Mesendoderm (in vitro differentiated cells): Measurements from ENCODE around the gene COPE.

Experiments
- DNase-seq: peaks from one replicate; pipeline ENCODE4 v3.0.0; 2013
- H2AK5ac ChIP-seq: 2 replicates; pipeline ENCODE4 v1.6.1; 2013; ENCODE audit warnings: low read length, inconsistent platforms
- H2BK120ac ChIP-seq: 2 replicates; pipeline ENCODE4 v1.6.1; 2013; ENCODE audit warnings: low read depth, mild to moderate bottlenecking, low read length, moderate library complexity, mixed read lengths
- H2BK15ac ChIP-seq: replicated peaks from 2 replicates; pipeline ENCODE4 v1.6.1; 2013; ENCODE audit warnings: low read depth, mild to moderate bottlenecking, moderate library complexity
- H2BK5ac ChIP-seq: 2 replicates; pipeline ENCODE4 v1.6.1; 2013; ENCODE audit warnings: low read length, inconsistent platforms
- H3K18ac ChIP-seq: 2 replicates; pipeline ENCODE4 v1.6.1; 2013; ENCODE audit warnings: mild to moderate bottlenecking, low read length, mixed read lengths
- H3K23ac ChIP-seq: one replicate; pipeline ENCODE4 v1.6.1; 2013; ENCODE audit warnings: low read length
- H3K27ac ChIP-seq: 2 replicates; pipeline ENCODE4 v1.5.1; 2013; ENCODE audit warnings: low read depth, mild to moderate bottlenecking, inconsistent platforms, low read length, moderate library complexity
- H3K27me3 ChIP-seq: 2 replicates; pipeline ENCODE4 v1.6.1; 2013; ENCODE audit warnings: low read length, control low read depth, mild to moderate bottlenecking, inconsistent platforms; ENCODE audit not compliant: insufficient read depth, poor library complexity
- H3K36me3 ChIP-seq: 2 replicates; pipeline ENCODE4 v1.6.1; 2013; ENCODE audit warnings: low read length, inconsistent platforms; ENCODE audit not compliant: control insufficient read depth, insufficient read depth
- H3K4ac ChIP-seq: one replicate; pipeline ENCODE4 v1.6.1; 2013; ENCODE audit warnings: low read depth, mild to moderate bottlenecking, low read length, moderate library complexity
- H3K4me1 ChIP-seq: 2 replicates; pipeline ENCODE4 v1.6.1; 2013; ENCODE audit warnings: low read depth, low read length, inconsistent platforms; ENCODE audit not compliant: control insufficient read depth
- H3K4me2 ChIP-seq: 2 replicates; pipeline ENCODE4 v1.6.1; 2013; ENCODE audit warnings: low read length
- H3K4me3 ChIP-seq: 2 replicates; pipeline ENCODE4 v1.5.1; 2013; ENCODE audit warnings: mild to moderate bottlenecking, low read length
- H3K56ac ChIP-seq: one replicate; pipeline ENCODE4 v1.6.1; 2013; ENCODE audit warnings: low read length
- H3K79me1 ChIP-seq: 2 replicates; pipeline ENCODE4 v1.6.1; 2013; ENCODE audit warnings: low read length, inconsistent platforms
- H3K79me2 ChIP-seq: 2 replicates; pipeline ENCODE4 v1.6.1; 2013; ENCODE audit warnings: mild to moderate bottlenecking, low read length; ENCODE audit not compliant: control insufficient read depth, insufficient read depth
- H3K9ac ChIP-seq: 2 replicates; pipeline ENCODE4 v1.6.1; 2013; ENCODE audit warnings: low read length, inconsistent platforms
- H4K5ac ChIP-seq: one replicate; pipeline ENCODE4 v1.6.1; 2013; ENCODE audit warnings: low read length
- H4K8ac ChIP-seq: one replicate; pipeline ENCODE4 v1.6.1; 2013; ENCODE audit warnings: low read depth, mild to moderate bottlenecking, control low read depth, low read length, moderate library complexity
- WGBS: extraction: QIAGEN DNeasy Blood & Tissue Kit; methylation state at CpG from one replicate; pipeline ENCODE4 v1.1.7; 2013; ENCODE audit warnings: low lambda C conversion rate, missing lambda C conversion rate; ENCODE audit not compliant: insufficient coverage; ENCODE audit errors: extremely low coverage; 5-methylcytosine and 5-hydroxymethylcytosine counted together

The COPE gene

DNA sequence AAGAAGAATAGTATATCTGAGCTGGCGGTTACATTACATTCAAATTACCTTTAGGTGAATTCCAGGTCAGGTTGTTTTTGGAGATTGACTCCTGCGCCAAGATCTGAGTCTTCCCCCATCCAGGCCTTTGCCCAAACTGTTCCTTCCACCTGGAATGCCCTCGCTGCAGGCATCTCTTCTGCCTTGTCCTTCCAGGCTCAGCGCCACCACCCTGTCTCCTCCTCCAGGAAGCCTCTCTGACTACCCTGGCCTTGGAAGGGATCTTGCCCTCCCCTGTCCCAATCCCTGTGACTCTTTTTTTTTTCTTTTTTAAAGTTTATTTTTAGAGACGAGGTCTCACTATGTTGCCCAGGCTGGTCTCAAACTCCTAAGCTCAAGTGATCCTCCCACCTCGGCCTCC, 23.5 kb upstream of the COPE start:
- Histone ChIP-seq H3K27me3 (peaks cover 5% of the 10 kb centered on the region), H4K5ac (no peak overlapping the region), H3K18ac (no peak overlapping the region), H3K4me2 (no peak overlapping the region), H3K79me1 (no peaks in the 10 kb centered on the region), H3K4ac (no peak overlapping the region), H2AK5ac (no peak overlapping the region), H3K56ac (no peak overlapping the region), H2BK15ac (no peak overlapping the region), H3K9ac (no peak overlapping the region), H4K8ac (no peak overlapping the region), H3K4me1 (no peaks in the 10 kb centered on the region), H3K23ac (no peak overlapping the region), H3K79me2 (no peaks in the 10 kb centered on the region), H2BK120ac (no peak overlapping the region), H3K36me3 (no peaks in the 10 kb centered on the region), H2BK5ac (no peak overlapping the region), H3K27ac (no peak overlapping the region), H3K4me3 (no peak overlapping the region)
- DNase-seq = no peak
- no CpG with 5 or more reads among the region's 6 CpGs for WGBS

DNA sequence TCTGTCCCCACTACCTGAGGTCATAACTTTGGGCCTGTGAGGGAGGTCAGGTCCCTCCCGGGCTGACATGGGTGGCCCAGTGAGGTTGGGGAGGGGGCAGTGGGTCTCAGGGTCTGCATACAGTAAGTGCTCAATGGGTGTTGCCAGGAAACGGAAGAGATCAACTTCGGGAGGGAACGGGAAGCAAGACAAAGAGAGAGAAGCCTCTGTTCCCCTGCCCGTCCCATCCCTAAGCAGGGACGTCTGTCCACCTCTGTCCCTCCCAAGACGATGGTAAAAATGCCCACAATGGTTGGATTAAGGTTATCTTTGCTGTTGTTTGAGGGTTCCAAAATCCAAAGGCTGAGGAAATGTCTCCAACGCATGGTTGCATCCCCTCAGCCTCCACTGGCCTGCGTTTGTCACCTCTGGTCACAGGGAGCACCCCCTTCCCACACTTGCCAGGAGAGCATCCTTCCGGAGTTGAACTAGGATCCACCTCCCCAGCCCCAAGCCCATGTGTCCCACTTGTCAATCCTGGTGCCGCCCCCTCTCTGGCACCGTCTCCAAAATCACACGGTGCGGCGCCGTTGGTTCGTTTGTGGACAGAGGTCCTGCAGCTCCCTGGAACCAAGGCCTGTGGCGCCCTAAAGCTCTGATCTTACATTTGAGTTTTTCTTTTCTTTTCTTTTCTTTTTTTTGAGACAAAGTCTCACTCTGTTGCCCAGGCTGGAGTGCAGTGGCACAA, 22.6 kb upstream of the COPE start:
- Histone ChIP-seq H3K79me2 (no peaks in the 10 kb centered on the region), H4K5ac (no peak overlapping the region), H3K4me3 (no peak overlapping the region), H3K36me3 (no peaks in the 10 kb centered on the region), H3K18ac (no peak overlapping the region), H2BK15ac (no peak overlapping the region), H3K27ac (no peak overlapping the region), H4K8ac (no peak overlapping the region), H3K4me1 (no peaks in the 10 kb centered on the region), H2AK5ac (no peak overlapping the region), H3K9ac (no peak overlapping the region), H3K23ac (no peak overlapping the region), H3K27me3 (peaks cover 5% of the 10 kb centered on the region), H3K79me1 (no peaks in the 10 kb centered on the region), H3K4me2 (peak overlapping the region; percentile 16), H3K56ac (no peak overlapping the region), H2BK120ac (no peak overlapping the region), H2BK5ac (no peak overlapping the region), H3K4ac (no peak overlapping the region)
- no peak for DNase-seq
- WGBS = no CpG with 5 or more reads among the region's 18 CpGs

DNA sequence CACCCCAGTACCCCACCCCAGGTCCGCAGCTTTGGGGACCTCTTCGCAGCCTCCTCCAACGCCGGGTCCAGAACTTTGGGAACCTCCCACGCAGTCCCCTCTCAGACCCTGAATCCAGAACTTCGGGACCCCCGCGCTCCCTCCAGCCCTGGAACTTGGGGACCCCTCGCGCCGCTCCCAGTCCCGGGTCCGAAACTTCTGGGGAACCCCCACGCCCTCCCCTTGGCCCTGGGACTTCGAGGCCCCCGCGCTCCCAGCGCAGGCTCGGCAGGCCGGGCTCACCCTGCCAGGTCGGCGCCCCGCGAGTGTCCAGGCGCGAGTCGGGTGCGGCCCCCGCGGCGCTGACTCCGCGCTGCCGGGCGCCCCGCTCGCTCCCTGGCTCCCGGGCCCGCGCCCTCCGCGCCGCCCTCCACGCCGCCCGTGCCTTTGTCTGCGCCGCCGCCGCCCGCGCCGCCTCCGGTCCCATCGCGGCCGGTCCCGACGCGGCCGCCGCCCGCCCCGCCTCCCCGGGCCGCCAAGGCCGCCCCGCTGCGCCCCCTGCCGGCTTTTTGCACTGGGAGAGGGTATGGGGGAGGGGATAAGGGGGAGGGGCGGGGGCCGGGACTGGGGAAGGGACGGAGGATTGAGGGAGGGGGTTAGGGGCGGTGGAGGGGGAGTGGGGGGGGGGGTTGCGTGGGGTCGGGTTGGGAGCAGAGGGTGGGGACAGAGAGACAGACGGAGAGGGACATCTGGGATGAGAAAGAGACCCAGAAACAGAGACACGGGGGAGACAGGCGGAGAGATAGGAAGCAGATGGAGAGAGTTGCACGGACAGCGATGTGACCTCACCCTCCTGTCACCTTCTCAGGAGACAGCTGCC, 21.8 kb upstream of the COPE start, which contains the start of gene HOMER3:
TSS of gene HOMER3 (minus strand) at position 449 of the 859 bp plus-strand sequence. CDS start 2,235 bp downstream, outside the sequence.
- H2BK15ac ChIP-seq = no peak within 1 kb of the TSS

DNA sequence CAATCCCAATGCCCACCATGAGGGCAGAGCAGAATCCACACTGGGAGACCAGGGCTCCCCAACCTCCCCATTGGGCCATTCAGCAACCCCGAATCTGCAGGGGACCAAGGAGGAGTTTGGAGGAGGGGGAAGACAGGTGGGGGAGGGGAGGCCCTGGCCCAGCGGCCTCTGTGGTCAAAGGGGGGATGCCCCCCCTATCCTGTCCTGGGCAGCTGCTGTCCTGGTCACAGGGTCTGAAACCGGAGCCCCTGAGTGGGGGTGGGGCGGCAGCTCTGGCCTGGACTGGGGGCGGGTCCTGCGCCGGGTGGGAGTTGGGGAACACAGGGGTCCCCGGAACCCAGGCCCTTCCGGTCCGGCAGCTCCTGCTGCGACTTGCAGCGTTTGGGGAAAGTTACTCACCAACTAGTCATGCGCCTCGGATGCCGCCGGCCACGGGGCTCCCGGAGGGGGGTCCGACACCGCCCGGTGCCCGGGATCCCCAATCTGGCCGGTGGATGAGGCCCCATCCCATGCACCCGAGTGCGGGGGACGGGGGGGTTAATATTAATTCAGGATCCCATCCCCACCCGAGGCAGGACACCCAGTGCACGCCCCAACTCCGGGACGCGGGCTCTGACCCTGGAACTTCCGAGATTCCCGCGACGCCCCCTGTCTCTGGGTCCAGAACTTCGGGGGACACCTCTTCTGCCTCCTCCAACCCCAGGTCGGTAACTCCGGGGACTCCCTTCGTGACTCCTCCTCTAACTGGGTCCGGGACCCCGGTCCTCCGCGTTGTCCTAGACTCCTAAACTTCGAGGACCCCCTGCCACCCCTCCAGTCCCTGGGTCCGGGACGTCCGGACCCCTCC, 21.0 kb upstream of the COPE start:
- Histone ChIP-seq H3K4ac (peak overlapping the region; percentile 96), H3K79me2 (no peaks in the 10 kb centered on the region), H3K9ac (peak overlapping the region; percentile 63), H4K8ac (no peak overlapping the region), H4K5ac (no peak overlapping the region), H3K27ac (no peak overlapping the region), H2BK15ac (no peak overlapping the region), H3K4me2 (peak overlapping the region; percentile 54), H3K18ac (peak overlapping the region; percentile 91), H2AK5ac (no peak overlapping the region), H3K27me3 (peaks cover 5% of the 10 kb centered on the region), H2BK120ac (no peak overlapping the region), H3K23ac (peak overlapping the region; percentile 89), H3K79me1 (no peaks in the 10 kb centered on the region), H3K4me1 (no peaks in the 10 kb centered on the region), H3K36me3 (no peaks in the 10 kb centered on the region), H3K56ac (peak overlapping the region; percentile 85), H2BK5ac (no peak overlapping the region), H3K4me3 (peak overlapping the region; percentile 34)
- no CpG with 5 or more reads among the region's 47 CpGs for WGBS
- DNase-seq = no peak

More for the DNA sequence above, 21.8 kb upstream of the COPE start, which contains the start of gene HOMER3:
- Histone ChIP-seq H3K4me2 (peak within 1 kb of the TSS; percentile 54), H3K4me1 (no peaks in the 10 kb centered on the region), H4K5ac (no peak within 1 kb of the TSS), H3K18ac (peak within 1 kb of the TSS; percentile 91), H3K36me3 (no peaks in the 10 kb centered on the region), H3K27me3 (peaks cover 5% of the 10 kb centered on the region), H3K27ac (no peak within 1 kb of the TSS), H4K8ac (no peak within 1 kb of the TSS), H3K79me2 (no peaks in the 10 kb centered on the region), H3K79me1 (no peaks in the 10 kb centered on the region), H3K23ac (no peak within 1 kb of the TSS), H3K4me3 (peak within 1 kb of the TSS; percentile 34), H2AK5ac (no peak within 1 kb of the TSS), H2BK5ac (no peak within 1 kb of the TSS), H3K9ac (peak within 1 kb of the TSS; percentile 63), H3K56ac (peak within 1 kb of the TSS; percentile 85), H3K4ac (peak within 1 kb of the TSS; percentile 96), H2BK120ac (peak within 1 kb of the TSS; percentile 54)
- WGBS = no CpG with 5 or more reads among the region's 81 CpGs
- DNase-seq = peak; percentile 53

DNA sequence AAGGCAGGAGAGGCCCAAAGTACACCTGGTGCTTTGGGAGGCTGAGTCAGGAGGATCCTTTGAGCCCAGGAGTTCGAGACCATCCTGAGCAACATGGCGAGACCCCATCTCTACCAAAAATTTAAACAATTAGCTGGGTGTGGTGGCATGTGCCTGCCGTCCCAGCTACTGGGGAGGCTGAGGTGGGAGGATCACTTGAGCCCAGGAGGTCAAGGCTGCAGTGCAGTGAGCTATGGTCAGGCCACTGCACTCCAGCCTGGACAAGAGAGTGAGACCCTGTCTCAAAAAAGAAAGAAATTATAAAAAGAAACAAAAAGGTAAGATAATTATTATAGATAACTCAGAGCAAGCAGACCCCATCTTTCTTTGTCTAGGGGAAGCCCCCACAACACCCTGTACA, 20.0 kb upstream of the COPE start:
- H3K4ac ChIP-seq = no peak overlapping the region
- no peak overlapping the region for H2BK15ac ChIP-seq
- no peak overlapping the region for H3K23ac ChIP-seq
- no peak overlapping the region for H2AK5ac ChIP-seq
- no peak overlapping the region for H3K18ac ChIP-seq
- no peak overlapping the region for H3K4me2 ChIP-seq
- no peaks in the 10 kb centered on the region for H3K36me3 ChIP-seq
- peaks cover 5% of the 10 kb centered on the region for H3K27me3 ChIP-seq
- no peak for DNase-seq
- H2BK120ac ChIP-seq = no peak overlapping the region
- H3K9ac ChIP-seq = no peak overlapping the region
- H3K56ac ChIP-seq = no peak overlapping the region
- WGBS = no CpG with 5 or more reads among the region's 3 CpGs
- no peak overlapping the region for H3K4me3 ChIP-seq
- no peaks in the 10 kb centered on the region for H3K79me2 ChIP-seq
- no peaks in the 10 kb centered on the region for H3K79me1 ChIP-seq
- no peak overlapping the region for H4K8ac ChIP-seq
- H4K5ac ChIP-seq = no peak overlapping the region
- no peaks in the 10 kb centered on the region for H3K4me1 ChIP-seq
- H2BK5ac ChIP-seq = no peak overlapping the region
- H3K27ac ChIP-seq = no peak overlapping the region
